Astrocyte of the spinal cord (primary cell): ENCODE measurements around the gene ALS2CL.

Source experiments
- DNase-seq: peaks from one replicate; pipeline ENCODE4 v3.0.0; 2011; ENCODE audit warnings: low read depth, low spot score
- H3K4me3 ChIP-seq: 2 replicates; pipeline ENCODE4 v1.5.1; 2011; ENCODE audit warnings: low read depth, mild to moderate bottlenecking, low read length, moderate library complexity
- CTCF ChIP-seq: IDR thresholded peaks from 2 replicates; pipeline ENCODE4 v1.5.1; 2012; ENCODE audit warnings: low read depth, mild to moderate bottlenecking, low read length, inconsistent platforms
- in situ Hi-C: cut with HindIII; loops from 2 replicates; pipeline ENCODE4 v1.10.0; 2017; ENCODE audit warnings: low sequenced_read_pairs

ALS2CL gene

GRCh38 chr3:46679681-46680080, 13.8 kb downstream of the ALS2CL start:
- DNase-seq = no peak
- TF ChIP-seq CTCF = no peak
- in situ Hi-C loops = no loop called here
- no peak overlapping the region for H3K4me3 ChIP-seq

- no peak overlapping the region for H3K4me3 ChIP-seq
- in situ Hi-C loops = no loop called here
- no peak for DNase-seq
- TF ChIP-seq CTCF = no peak
These were observed 15.2 kb downstream of the ALS2CL start for GRCh38 chr3:46678280-46678679.

- DNase-seq = no peak
- H3K4me3 ChIP-seq = no peak overlapping the region
- TF ChIP-seq CTCF = no peak
- in situ Hi-C loops = no loop called here
These were observed 16.1 kb downstream of the ALS2CL start for GRCh38 chr3:46677411-46677726.

GRCh38 chr3:46676601-46677410, 16.7 kb downstream of the ALS2CL start:
- no peak overlapping the region for H3K4me3 ChIP-seq
- TF ChIP-seq CTCF = no peak
- no peak for DNase-seq
- in situ Hi-C loops = no loop called here

GRCh38 chr3:46675843-46676567, 17.5 kb downstream of the ALS2CL start:
- TF ChIP-seq CTCF = no peak
- no peak overlapping the region for H3K4me3 ChIP-seq
- no peak for DNase-seq
- in situ Hi-C loops = no loop called here

- no peak for TF ChIP-seq CTCF
- no peak overlapping the region for H3K4me3 ChIP-seq
- DNase-seq = no peak
- in situ Hi-C loops = no loop called here
These were observed 18.1 kb downstream of the ALS2CL start for GRCh38 chr3:46675426-46675825.
